ENCODE data around the gene PLA2G5.

DNA sequence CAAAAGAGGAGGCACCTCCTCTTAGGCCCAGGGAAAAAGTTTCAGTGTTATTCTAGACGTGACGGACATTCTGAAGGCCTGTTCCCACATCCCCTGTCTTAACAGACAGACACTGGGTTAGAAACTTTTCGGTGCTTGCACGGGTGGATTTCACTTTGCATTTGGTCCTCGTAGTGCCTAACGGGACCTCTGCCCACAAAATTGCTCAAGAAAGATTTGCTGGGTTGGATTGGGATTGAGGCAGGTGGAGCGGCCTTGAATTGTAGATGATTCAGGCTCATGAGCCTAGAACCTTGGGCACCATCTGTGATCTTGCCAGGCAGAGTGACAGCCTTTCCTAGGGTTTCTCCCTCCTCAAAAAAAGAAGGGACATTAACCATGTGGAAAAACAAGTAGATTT, 2.8 kb downstream of the PLA2G5 start:
- TF ChIP-seq, protein P1, sequence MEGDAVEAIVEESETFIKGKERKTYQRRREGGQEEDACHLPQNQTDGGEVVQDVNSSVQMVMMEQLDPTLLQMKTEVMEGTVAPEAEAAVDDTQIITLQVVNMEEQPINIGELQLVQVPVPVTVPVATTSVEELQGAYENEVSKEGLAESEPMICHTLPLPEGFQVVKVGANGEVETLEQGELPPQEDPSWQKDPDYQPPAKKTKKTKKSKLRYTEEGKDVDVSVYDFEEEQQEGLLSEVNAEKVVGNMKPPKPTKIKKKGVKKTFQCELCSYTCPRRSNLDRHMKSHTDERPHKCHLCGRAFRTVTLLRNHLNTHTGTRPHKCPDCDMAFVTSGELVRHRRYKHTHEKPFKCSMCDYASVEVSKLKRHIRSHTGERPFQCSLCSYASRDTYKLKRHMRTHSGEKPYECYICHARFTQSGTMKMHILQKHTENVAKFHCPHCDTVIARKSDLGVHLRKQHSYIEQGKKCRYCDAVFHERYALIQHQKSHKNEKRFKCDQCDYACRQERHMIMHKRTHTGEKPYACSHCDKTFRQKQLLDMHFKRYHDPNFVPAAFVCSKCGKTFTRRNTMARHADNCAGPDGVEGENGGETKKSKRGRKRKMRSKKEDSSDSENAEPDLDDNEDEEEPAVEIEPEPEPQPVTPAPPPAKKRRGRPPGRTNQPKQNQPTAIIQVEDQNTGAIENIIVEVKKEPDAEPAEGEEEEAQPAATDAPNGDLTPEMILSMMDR (IDR thresholded peaks at IDR 0.05; ENCODE audit: low read depth, low read length): no peak
- no peak for TF ChIP-seq EZH2phosphoT487 (IDR thresholded peaks at IDR 0.05; ENCODE audit: low read depth)
